IMR-90 (cell line): Measurements from ENCODE around the gene OTC. TPM values are rescaled to one million over a fixed set of nuclear protein-coding genes. Genes with fewer than 3 reads are reported as not detected.

Experiments
- ATAC-seq: fragments of 200-7000 bp; cut with Tn5 transposase; 2 replicates; pipeline ENCODE4 v1.9.1; 2020; ENCODE audit warnings: low read depth, mild to moderate bottlenecking, moderate library complexity
- BruUV-seq: library from RNA; stranded (reverse); fragments of 400-500 nt; replicated peaks from 2 replicates; lab custom pipeline; 2021; lab: Mats Ljungman, UMichigan
- CTCF ChIA-PET: fragments of 300-600 bp; formaldehyde crosslinking; extraction: SDS; loops from one replicate; lab custom pipeline; 2021; ENCODE audit warnings: antibody characterized with exemption; lab: Yijun Ruan, JAX
- POLR2A ChIA-PET: fragments of 300-600 bp; sonication (Branson Sonifier 250); formaldehyde crosslinking; loops from one replicate; lab custom pipeline; 2022; ENCODE audit warnings: antibody characterized with exemption; ENCODE audit not compliant: unreplicated experiment; lab: Charles Lee
- DNase-seq: peaks from one replicate; pipeline ENCODE4 v3.0.0; 2013
- H2AFZ ChIP-seq: replicated peaks from 2 replicates; pipeline ENCODE3; 2013; ENCODE audit warnings: low read length, mild to moderate bottlenecking; ENCODE audit not compliant: poor library complexity
- H2AK5ac ChIP-seq: 2 replicates; pipeline ENCODE4 v1.6.1; 2013; ENCODE audit warnings: low read depth, low read length, inconsistent platforms
- H2AK9ac ChIP-seq: replicated peaks from 2 replicates; pipeline ENCODE3; 2013; ENCODE audit warnings: mild to moderate bottlenecking, low read depth, low read length, moderate library complexity; ENCODE audit not compliant: poor library complexity
- H2BK120ac ChIP-seq: 2 replicates; pipeline ENCODE4 v1.6.1; 2013; ENCODE audit warnings: low read depth, low read length, inconsistent platforms
- H2BK15ac ChIP-seq: 3 replicates; pipeline ENCODE4 v1.6.1; 2013; ENCODE audit warnings: low read depth, low read length, inconsistent platforms
- H2BK20ac ChIP-seq: 2 replicates; pipeline ENCODE4 v1.6.1; 2013; ENCODE audit warnings: low read depth, mild to moderate bottlenecking, inconsistent platforms, low read length, moderate library complexity
- H2BK5ac ChIP-seq: 2 replicates; pipeline ENCODE4 v1.6.1; 2013; ENCODE audit warnings: mild to moderate bottlenecking, low read depth, low read length, inconsistent platforms; ENCODE audit not compliant: poor library complexity, severe bottlenecking
- H3K14ac ChIP-seq: replicated peaks from 2 replicates; pipeline ENCODE4 v1.6.1; 2013; ENCODE audit warnings: low read depth, low read length, inconsistent platforms
- H3K18ac ChIP-seq: 2 replicates; pipeline ENCODE4 v1.6.1; 2013; ENCODE audit warnings: low read depth, low read length, control low read depth
- H3K23ac ChIP-seq: 2 replicates; pipeline ENCODE4 v1.6.1; 2013; ENCODE audit warnings: low read depth, low read length, inconsistent platforms
- H3K27ac ChIP-seq: 2 replicates; pipeline ENCODE4 v1.5.1; 2013; ENCODE audit warnings: mild to moderate bottlenecking, control low read depth, low read length; ENCODE audit not compliant: insufficient read depth
- H3K27me3 ChIP-seq: 2 replicates; pipeline ENCODE4 v1.6.1; 2013; ENCODE audit warnings: low read length; ENCODE audit not compliant: control insufficient read depth, insufficient read depth
- H3K36me3 ChIP-seq: 2 replicates; pipeline ENCODE4 v1.6.1; 2013; ENCODE audit warnings: low read length, mixed read lengths; ENCODE audit not compliant: control insufficient read depth, insufficient read depth
- H3K4ac ChIP-seq: 2 replicates; pipeline ENCODE4 v1.6.1; 2013; ENCODE audit warnings: low read depth, low read length, inconsistent platforms
- H3K4me1 ChIP-seq: 2 replicates; pipeline ENCODE4 v1.6.1; 2013; ENCODE audit warnings: low read length, mixed read lengths; ENCODE audit not compliant: control insufficient read depth, insufficient read depth
- H3K4me2 ChIP-seq: 2 replicates; pipeline ENCODE4 v1.6.1; 2013; ENCODE audit warnings: low read depth, mild to moderate bottlenecking, control low read depth, low read length, moderate library complexity
- H3K4me3 ChIP-seq: 2 replicates; pipeline ENCODE4 v1.5.1; 2013; ENCODE audit warnings: low read depth, mild to moderate bottlenecking, control low read depth, low read length, moderate library complexity; ENCODE audit not compliant: insufficient read depth
- H3K56ac ChIP-seq: 2 replicates; pipeline ENCODE4 v1.6.1; 2013; ENCODE audit warnings: low read length, inconsistent platforms; ENCODE audit not compliant: insufficient read depth; ENCODE audit errors: extremely low read depth
- H3K79me1 ChIP-seq, 2 experiments: 2 replicates each; pipeline ENCODE4 v1.6.1; 2013; ENCODE audit warnings: low read length in 2 of 2, inconsistent platforms in 1 of 2, low read depth in 1 of 2
- H3K9ac ChIP-seq: 2 replicates; pipeline ENCODE4 v1.6.1; 2013; ENCODE audit warnings: low read depth, low read length, control low read depth
- H3K9me1 ChIP-seq: 2 replicates; pipeline ENCODE4 v1.6.1; 2013; ENCODE audit warnings: low read length, inconsistent platforms; ENCODE audit not compliant: insufficient read depth
- H3K9me3 ChIP-seq: 2 replicates; pipeline ENCODE4 v1.6.1; 2013; ENCODE audit warnings: low read length; ENCODE audit not compliant: control insufficient read depth, insufficient read depth
- H4K20me1 ChIP-seq: 2 replicates; pipeline ENCODE4 v1.6.1; 2013; ENCODE audit warnings: low read length, inconsistent platforms; ENCODE audit not compliant: insufficient read depth
- H4K5ac ChIP-seq: 2 replicates; pipeline ENCODE4 v1.6.1; 2013; ENCODE audit warnings: mild to moderate bottlenecking, low read depth, low read length, control low read depth
- H4K8ac ChIP-seq, 2 experiments: 2 replicates each; pipeline ENCODE4 v1.6.1; 2013; ENCODE audit warnings: low read depth in 2 of 2, low read length in 2 of 2, control low read depth in 1 of 2, inconsistent platforms in 1 of 2
- H4K91ac ChIP-seq: 2 replicates; pipeline ENCODE4 v1.6.1; 2013; ENCODE audit warnings: low read depth, low read length, inconsistent platforms; ENCODE audit not compliant: insufficient read depth
- CTCF ChIP-seq: conservative IDR thresholded peaks from 2 replicates; pipeline ENCODE4 v1.5.1; 2012; ENCODE audit warnings: mild to moderate bottlenecking, low read depth, low read length, improper control_type of control experiment
- RAD21 ChIP-seq: IDR thresholded peaks from 2 replicates; pipeline ENCODE4 v1.6.1; 2012; ENCODE audit warnings: low read length, improper control_type of control experiment
- dilution Hi-C: fragments of 300-500 bp; cut with HindIII; formaldehyde crosslinking; loops from one replicate; pipeline ENCODE4 v1.14.3; 2018; ENCODE audit warnings: low sequenced_read_pairs; ENCODE audit not compliant: unreplicated experiment
- in situ Hi-C: fragments of 300-500 bp; cut with MboI; formaldehyde crosslinking; loops from 3 replicates; pipeline ENCODE4 v1.14.3; 2019; ENCODE audit warnings: low sequenced_read_pairs, inconsistent platforms, mixed read lengths
- intact Hi-C: fragments of 100-400 bp; cut with micrococcal nuclease; formaldehyde crosslinking; loops from 2 replicates; pipeline ENCODE4 v1.10.0; 2022
- polyA plus RNA-seq, 3 experiments: library from polyadenylated mRNA; depleted of rRNA; stranded (reverse); fragments of >200 nt; gene quantifications; 2 replicates each; pipeline ENCODE4 v1.2.3, GENCODE V29; 2012; ENCODE audit warnings: low replicate concordance in 1 of 3
- total RNA-seq: library from RNA; depleted of rRNA; stranded (reverse); fragments of >200 nt; gene quantifications from 2 replicates; pipeline ENCODE4 v1.2.3, GENCODE V29; 2012

Gene OTC
- total and polyA plus RNA-seq, 2 of the 4 experiments (the other 2 are of a cell fraction): not detected

GRCh38 chrX:38335382-38335781 is 17.0 kb upstream of the OTC start:
- no peak for DNase-seq
- H3K79me1 ChIP-seq: no peaks in the 10 kb centered on the region
- H4K8ac ChIP-seq: no peak overlapping the region
- CTCF ChIA-PET: interaction anchor here (0.6 to 1.3 kb wide), 2 partner anchors 19 to 122 kb away, joined by 3 to 8 read pairs; no protein-coding TSS in a partner anchor
- no peaks in the 10 kb centered on the region for H3K4me1 ChIP-seq
- no peak overlapping the region for H2AK9ac ChIP-seq
- dilution Hi-C loops: no loop called here
- no peak overlapping the region for H2BK20ac ChIP-seq
- no peak overlapping the region for H4K91ac ChIP-seq
- no peak overlapping the region for H3K27ac ChIP-seq
- BruUV-seq: no TSS peak
- H2AK5ac ChIP-seq: no peak overlapping the region
- intact Hi-C loops: no loop called here
- TF ChIP-seq RAD21: no peak
- TF ChIP-seq CTCF: 0 out of 2 replicates have a peak, but pooled peaks have one; percentile 13
- in situ Hi-C loops: no loop called here
- no peaks in the 10 kb centered on the region for H3K36me3 ChIP-seq
- H4K20me1 ChIP-seq: no peaks in the 10 kb centered on the region
- POLR2A ChIA-PET: no interaction called here
- no peak overlapping the region for H3K9ac ChIP-seq
- no peak overlapping the region for H4K5ac ChIP-seq
- H3K27me3 ChIP-seq: peaks cover 9% of the 10 kb centered on the region
- H3K14ac ChIP-seq: no peak overlapping the region
- no peak overlapping the region for H3K23ac ChIP-seq
- no peak overlapping the region for H2BK5ac ChIP-seq
- H2BK15ac ChIP-seq: no peak overlapping the region
- no peak overlapping the region for H3K4ac ChIP-seq
- no peak overlapping the region for H3K4me2 ChIP-seq
- H2AFZ ChIP-seq: no peak overlapping the region
- no peak overlapping the region for H3K56ac ChIP-seq
- no peak overlapping the region for H3K18ac ChIP-seq
- no peak for ATAC-seq
- no peak overlapping the region for H3K4me3 ChIP-seq
- no peaks in the 10 kb centered on the region for H3K9me1 ChIP-seq
- no peak overlapping the region for H2BK120ac ChIP-seq
- H3K9me3 ChIP-seq: no peaks in the 10 kb centered on the region
